B cell (primary cell): Measurements from ENCODE around the gene GJA8. TPM values are rescaled to one million over a fixed set of nuclear protein-coding genes. Genes with fewer than 3 reads are reported as not detected.

Experiments
- ATAC-seq: fragments of 200-7000 bp; cut with Tn5 transposase; one replicate; pipeline ENCODE4 v1.10.0; 2021; ENCODE audit warnings: low read depth, mild to moderate bottlenecking, moderate number of reproducible peaks, moderate library complexity
- CTCF ChIA-PET: fragments of 350-600 bp; sonication (Branson Sonifier 250); formaldehyde crosslinking; loops from one replicate; lab custom pipeline; 2021; ENCODE audit warnings: antibody characterized with exemption, inconsistent platforms; lab: Charles Lee
- POLR2A ChIA-PET: fragments of 350-600 bp; sonication (Branson Sonifier 250); formaldehyde crosslinking; loops from one replicate; lab custom pipeline; 2021; ENCODE audit warnings: antibody characterized with exemption; lab: Charles Lee
- DNase-seq: peaks from one replicate; pipeline ENCODE4 v3.0.0; 2013
- H2AFZ ChIP-seq: 2 replicates; pipeline ENCODE4 v1.6.1; 2012; ENCODE audit warnings: mild to moderate bottlenecking, low read depth, low read length; ENCODE audit not compliant: insufficient read depth, poor library complexity, severe bottlenecking
- H3K27ac ChIP-seq, 2 donors: 1 replicate in 1 of 2; 2 replicates in 1 of 2; pipeline ENCODE4 v1.5.1; 2012 to 2013; ENCODE audit warnings: low read length in 2 of 2, mild to moderate bottlenecking in 2 of 2, moderate library complexity in 1 of 2
- H3K27me3 ChIP-seq, 4 experiments: fragments of 200-600 bp in 1 of 4; sonication (generic) in 1 of 4; replicated peaks in 1 of 4; 1 replicate in 2 of 4; 2 replicates in 2 of 4; pipeline versions ENCODE4 v1.6.1 to v1.7.0; 2013 to 2016; ENCODE audit warnings: low read length in 3 of 4, mild to moderate bottlenecking in 2 of 4, mixed read lengths in 1 of 4, moderate library complexity in 1 of 4; ENCODE audit not compliant: insufficient read depth in 4 of 4, control insufficient read depth in 3 of 4; ENCODE audit errors: control extremely low read depth in 1 of 4
- H3K36me3 ChIP-seq, 2 experiments: replicated peaks in 1 of 2; 1 replicate in 1 of 2; 2 replicates in 1 of 2; pipeline versions ENCODE4 v1.6.1 to v1.7.1; 2013; ENCODE audit warnings: low read length in 1 of 2; ENCODE audit not compliant: insufficient read depth in 2 of 2, control insufficient read depth in 1 of 2; ENCODE audit errors: control extremely low read depth in 1 of 2, extremely low read depth in 1 of 2
- H3K4me1 ChIP-seq, 2 donors: fragments of 200-600 bp in 1 of 2; sonication (generic) in 1 of 2; 1 replicate in 1 of 2; 2 replicates in 1 of 2; pipeline versions ENCODE4 v1.5.1 to v1.6.1; 2013 to 2017; ENCODE audit warnings: low read length in 2 of 2; ENCODE audit not compliant: control insufficient read depth in 2 of 2, insufficient read depth in 2 of 2
- H3K4me2 ChIP-seq: replicated peaks from 2 replicates; pipeline ENCODE3; 2012; ENCODE audit warnings: mild to moderate bottlenecking, low read depth, low read length; ENCODE audit not compliant: poor library complexity, severe bottlenecking
- H3K4me3 ChIP-seq, 5 experiments: fragments of 200-600 bp in 1 of 5; sonication (generic) in 1 of 5; 1 replicate in 3 of 5; 2 replicates in 2 of 5; pipeline versions ENCODE4 v1.5.1 to v1.7.0; 2011 to 2016; ENCODE audit warnings: low read length in 4 of 5, mild to moderate bottlenecking in 4 of 5, low read depth in 2 of 5, control low read depth in 1 of 5, moderate library complexity in 1 of 5; ENCODE audit not compliant: insufficient read depth in 1 of 5; ENCODE audit errors: control extremely low read depth in 1 of 5, extremely low read depth in 1 of 5
- H3K79me2 ChIP-seq: fragments of 200-600 bp; sonication (generic); one replicate; pipeline ENCODE4 v1.6.0; 2016; ENCODE audit warnings: low read length; ENCODE audit not compliant: control insufficient read depth, insufficient read depth
- H3K9ac ChIP-seq: fragments of 200-600 bp; sonication (generic); 2 replicates; pipeline ENCODE4 v1.6.1; 2017; ENCODE audit warnings: mild to moderate bottlenecking, low read length, moderate library complexity
- H3K9me3 ChIP-seq, 3 donors: one replicate each; pipeline versions ENCODE4 v1.6.1 to v1.7.1; 2013; ENCODE audit warnings: low read length in 2 of 3; ENCODE audit not compliant: control insufficient read depth in 2 of 3, insufficient read depth in 1 of 3; ENCODE audit errors: control extremely low read depth in 1 of 3
- H4K20me1 ChIP-seq: 2 replicates; pipeline ENCODE4 v1.6.0; 2012; ENCODE audit warnings: mild to moderate bottlenecking, low read length; ENCODE audit not compliant: insufficient read depth, control insufficient read depth, poor library complexity, severe bottlenecking
- H3K27ac Mint-ChIP-seq: one replicate; pipeline ENCODE4 v1.8.0; 2021; ENCODE audit warnings: mixed read lengths
- H3K27me3 Mint-ChIP-seq: one replicate; pipeline ENCODE4 v1.8.0; 2021; ENCODE audit warnings: mixed read lengths
- H3K4me1 Mint-ChIP-seq: one replicate; pipeline ENCODE4 v1.8.0; 2021; ENCODE audit warnings: mixed read lengths
- H3K4me3 Mint-ChIP-seq: one replicate; pipeline ENCODE4 v1.8.0; 2021; ENCODE audit warnings: mixed read lengths
- H3K9me3 Mint-ChIP-seq: one replicate; pipeline ENCODE4 v1.8.0; 2022; ENCODE audit warnings: mixed read lengths; ENCODE audit not compliant: insufficient read depth
- EZH2 ChIP-seq: IDR thresholded peaks from 2 replicates; pipeline ENCODE4 v1.6.1; 2012; ENCODE audit warnings: borderline replicate concordance, low read depth, mild to moderate bottlenecking, moderate library complexity, low read length; ENCODE audit not compliant: insufficient read depth, poor library complexity, severe bottlenecking
- WGBS: methylation state at CpG from one replicate; pipeline ENCODE4 v1.1.5; 2013; ENCODE audit warnings: missing lambda C conversion rate; ENCODE audit not compliant: insufficient coverage; 5-methylcytosine and 5-hydroxymethylcytosine counted together
- intact Hi-C: fragments of 100-400 bp; cut with micrococcal nuclease; formaldehyde crosslinking; loops from one replicate; pipeline ENCODE4 v1.10.0; 2022
- polyA plus RNA-seq: library from polyadenylated mRNA; depleted of rRNA; stranded (reverse); fragments of >200 nt; gene quantifications from 2 replicates; pipeline ENCODE4 v1.2.3, GENCODE V29; 2012
- total RNA-seq, 2 donors: library from RNA; stranded (reverse); fragments of 120-200 nt in 1 of 2; gene quantifications; 1 replicate in 1 of 2; 2 replicates in 1 of 2; pipeline versions ENCODE4 v1.2.3 to v1.2.4, GENCODE V29; 2013 to 2022
- TF ChIP-seq, protein P1 (sequence below): fragments of 200-600 bp; IDR thresholded peaks from one replicate; pipeline ENCODE4 v1.8.0; 2022; ENCODE audit warnings: antibody characterized with exemption, mild to moderate bottlenecking

Gene GJA8
- total and polyA plus RNA-seq, 2 donors (not counting 1 experiment from before 2014, with no cell fraction given): not detected

DNA sequence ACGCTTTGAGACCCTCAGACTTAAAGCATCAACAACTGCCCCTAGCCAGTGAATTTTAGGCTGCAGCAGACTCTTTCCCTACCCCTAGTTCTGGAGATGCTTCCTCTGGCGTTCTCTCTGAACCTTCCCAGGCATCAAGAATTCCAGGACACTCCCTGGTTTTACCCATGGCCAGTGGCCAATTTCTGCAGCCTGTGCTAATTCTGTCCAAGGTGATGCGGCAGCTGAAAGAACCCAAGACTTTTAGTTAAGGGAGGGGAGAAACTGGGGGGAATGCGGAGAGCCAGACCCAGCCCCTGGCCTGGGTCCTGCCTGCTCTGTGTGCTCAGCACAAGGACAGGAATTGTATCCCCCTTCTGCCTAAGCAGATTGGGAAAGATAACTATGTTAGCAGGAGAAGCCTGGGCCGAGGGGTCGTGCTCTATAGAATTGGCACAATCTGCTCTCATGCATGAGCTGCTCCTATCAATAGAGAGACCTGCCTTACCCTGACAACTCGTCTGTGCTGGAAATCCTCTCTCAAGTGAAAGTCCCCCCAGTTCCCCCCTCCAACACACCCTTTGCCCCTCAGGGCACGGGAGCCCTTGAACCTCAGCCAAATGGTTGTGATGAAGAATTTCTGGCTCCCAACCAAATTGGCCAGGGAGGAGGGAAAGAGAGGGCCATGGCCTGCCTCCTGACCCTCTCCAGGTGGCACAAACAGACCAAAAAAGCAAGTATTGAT lies 5.4 kb upstream of the GJA8 start:
- Mint-ChIP-seq H3K27ac (no peak overlapping the region), H3K4me1 (no peaks in the 10 kb centered on the region), H3K9me3 (no peaks in the 10 kb centered on the region), H3K27me3 (peaks cover 18% of the 10 kb centered on the region), H3K4me3 (no peak overlapping the region)
- Histone ChIP-seq H3K27me3 (no peaks in the 10 kb centered on the region), H3K36me3 (no peaks in the 10 kb centered on the region), H3K4me2 (no peak overlapping the region), H4K20me1 (no peaks in the 10 kb centered on the region), H3K27ac (no peak overlapping the region), H3K4me3 (no peak overlapping the region), H3K79me2 (no peaks in the 10 kb centered on the region), H3K9me3 (no peaks in the 10 kb centered on the region), H3K4me1 (no peaks in the 10 kb centered on the region), H3K9ac (no peak overlapping the region), H2AFZ (no peak overlapping the region)
- CTCF ChIA-PET: no interaction called here
- POLR2A ChIA-PET: no interaction called here
- no peak for DNase-seq
- no peak for ATAC-seq
- WGBS: 84% methylated on average over 7 of the region's 8 CpGs
- TF ChIP-seq, protein P1, sequence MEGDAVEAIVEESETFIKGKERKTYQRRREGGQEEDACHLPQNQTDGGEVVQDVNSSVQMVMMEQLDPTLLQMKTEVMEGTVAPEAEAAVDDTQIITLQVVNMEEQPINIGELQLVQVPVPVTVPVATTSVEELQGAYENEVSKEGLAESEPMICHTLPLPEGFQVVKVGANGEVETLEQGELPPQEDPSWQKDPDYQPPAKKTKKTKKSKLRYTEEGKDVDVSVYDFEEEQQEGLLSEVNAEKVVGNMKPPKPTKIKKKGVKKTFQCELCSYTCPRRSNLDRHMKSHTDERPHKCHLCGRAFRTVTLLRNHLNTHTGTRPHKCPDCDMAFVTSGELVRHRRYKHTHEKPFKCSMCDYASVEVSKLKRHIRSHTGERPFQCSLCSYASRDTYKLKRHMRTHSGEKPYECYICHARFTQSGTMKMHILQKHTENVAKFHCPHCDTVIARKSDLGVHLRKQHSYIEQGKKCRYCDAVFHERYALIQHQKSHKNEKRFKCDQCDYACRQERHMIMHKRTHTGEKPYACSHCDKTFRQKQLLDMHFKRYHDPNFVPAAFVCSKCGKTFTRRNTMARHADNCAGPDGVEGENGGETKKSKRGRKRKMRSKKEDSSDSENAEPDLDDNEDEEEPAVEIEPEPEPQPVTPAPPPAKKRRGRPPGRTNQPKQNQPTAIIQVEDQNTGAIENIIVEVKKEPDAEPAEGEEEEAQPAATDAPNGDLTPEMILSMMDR: no peak
- TF ChIP-seq EZH2: no peak
- intact Hi-C loops: no loop called here

- Histone ChIP-seq H3K4me3 (no peak overlapping the region), H3K9ac (no peak overlapping the region), H3K27me3 (no peaks in the 10 kb centered on the region), H3K36me3 (no peaks in the 10 kb centered on the region), H3K27ac (no peak overlapping the region), H3K4me1 (no peaks in the 10 kb centered on the region), H3K9me3 (no peaks in the 10 kb centered on the region), H3K79me2 (no peaks in the 10 kb centered on the region), H2AFZ (no peak overlapping the region), H4K20me1 (no peaks in the 10 kb centered on the region), H3K4me2 (no peak overlapping the region)
- intact Hi-C loops: no loop called here
- no peak for DNase-seq
- Mint-ChIP-seq H3K9me3 (no peaks in the 10 kb centered on the region), H3K4me3 (no peak overlapping the region), H3K27ac (no peak overlapping the region), H3K4me1 (no peaks in the 10 kb centered on the region), H3K27me3 (peaks cover 17% of the 10 kb centered on the region)
- no peak for TF ChIP-seq EZH2
- TF ChIP-seq, protein P1: no peak
- 79% methylated on average over 3 of the region's 4 CpGs for WGBS
- ATAC-seq: no peak
- ChIA-PET POLR2A (no interaction called here), CTCF (no interaction called here)
Measured at GRCh38 chr1:147897789-147898188, 4.8 kb upstream of the GJA8 start.
